Endometrial microvascular endothelial cells (primary cell): ENCODE results near the gene PADI2. TPM values are rescaled to one million over a fixed set of nuclear protein-coding genes. Genes with fewer than 3 reads are reported as not detected.

Source experiments
- in situ Hi-C: cut with HindIII; loops from 2 replicates; pipeline ENCODE4 v1.10.0; 2017; ENCODE audit warnings: low sequenced_read_pairs, low pct_unique_long_range_greater_than_20kb; ENCODE audit errors: inconsistent ontology term
- total RNA-seq: library from RNA; depleted of rRNA; stranded (reverse); fragments of >200 nt; gene quantifications from one replicate; pipeline ENCODE4 v1.2.3, GENCODE V29; 2015; ENCODE audit errors: inconsistent ontology term

Gene PADI2
- total RNA-seq, result 0.37 TPM

DNA sequence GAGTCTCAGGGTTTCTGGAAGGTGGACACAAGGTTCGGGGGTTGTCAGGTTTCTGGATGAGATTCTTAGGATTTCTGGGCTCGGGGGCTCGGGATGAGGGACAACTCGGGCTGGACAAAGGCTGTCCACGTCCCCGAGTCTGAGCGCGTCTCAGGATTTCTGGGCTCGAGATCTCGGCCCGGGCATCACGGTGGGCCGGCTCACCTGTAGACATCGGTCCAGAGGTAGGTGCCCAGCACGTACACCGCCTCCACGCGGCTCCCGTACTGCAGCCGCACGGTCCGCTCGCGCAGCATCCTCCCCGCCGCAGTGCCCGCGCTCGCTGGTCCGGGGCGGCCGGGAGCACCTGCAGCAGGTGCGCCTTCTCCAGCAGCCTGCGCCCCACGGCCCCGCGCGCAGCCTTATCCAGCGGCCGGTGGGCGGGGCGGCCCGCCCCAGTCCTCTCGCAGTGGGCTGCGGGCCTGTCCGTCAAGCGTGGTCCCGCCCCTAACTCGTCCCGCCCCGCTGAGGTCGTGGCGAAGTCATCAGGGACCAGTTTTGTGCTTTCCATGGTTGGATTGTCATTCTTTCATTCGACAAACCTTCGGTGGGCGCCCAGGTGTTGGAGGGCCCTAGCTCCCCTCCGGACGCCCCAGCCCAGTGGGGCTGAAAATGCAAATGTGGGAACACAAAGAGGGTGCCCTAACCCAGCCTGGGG lies at the start of gene PADI2:
TSS of gene PADI2 (minus strand) at position 376 of the 697 bp plus-strand sequence. CDS start at position 296, 80 bp downstream.
- in situ Hi-C loops, result no loop called here

- in situ Hi-C loops, result no loop called here
Observed at GRCh38 chr1:17168091-17168876, 49.0 kb upstream of the PADI2 start.

GRCh38 chr1:17167786-17168090 lies 48.5 kb upstream of the PADI2 start:
- in situ Hi-C loops, result no loop called here

DNA sequence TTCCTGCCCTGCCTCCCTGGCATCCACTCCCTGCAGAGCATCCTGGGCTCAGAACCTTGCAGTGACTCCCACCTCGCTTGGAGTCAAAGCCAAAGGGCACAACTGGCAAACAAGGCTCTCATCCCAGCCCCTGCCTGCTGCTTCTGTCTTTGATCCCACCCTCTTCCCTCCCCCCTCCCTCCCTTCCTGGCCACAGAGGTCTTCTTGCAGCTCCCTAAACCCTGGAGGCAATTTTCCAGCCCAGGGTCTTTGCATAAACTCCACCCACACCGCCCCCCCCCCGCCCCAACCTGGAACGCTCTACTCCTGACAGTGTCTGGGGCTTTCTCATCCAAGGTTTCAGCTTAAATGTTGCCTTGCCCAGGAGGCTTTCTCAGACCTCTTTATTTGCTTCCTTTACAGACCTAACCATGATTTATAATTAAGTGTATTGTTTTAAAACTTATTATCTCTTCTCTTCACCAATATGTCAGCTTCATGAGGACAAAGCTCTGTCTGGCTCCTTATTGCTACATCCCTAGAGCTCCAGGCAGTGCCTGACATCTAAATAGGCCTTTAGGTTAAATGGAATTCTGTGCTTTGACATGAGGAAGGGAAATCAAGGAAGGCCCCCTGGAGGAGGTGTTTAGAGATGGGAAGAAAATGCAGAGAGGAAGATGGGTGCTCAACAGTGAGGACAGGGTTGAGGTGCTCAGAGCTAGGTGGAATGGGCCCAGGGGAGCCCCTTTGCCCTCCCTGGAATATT lies 48.0 kb upstream of the PADI2 start:
- in situ Hi-C loops, result no loop called here

DNA sequence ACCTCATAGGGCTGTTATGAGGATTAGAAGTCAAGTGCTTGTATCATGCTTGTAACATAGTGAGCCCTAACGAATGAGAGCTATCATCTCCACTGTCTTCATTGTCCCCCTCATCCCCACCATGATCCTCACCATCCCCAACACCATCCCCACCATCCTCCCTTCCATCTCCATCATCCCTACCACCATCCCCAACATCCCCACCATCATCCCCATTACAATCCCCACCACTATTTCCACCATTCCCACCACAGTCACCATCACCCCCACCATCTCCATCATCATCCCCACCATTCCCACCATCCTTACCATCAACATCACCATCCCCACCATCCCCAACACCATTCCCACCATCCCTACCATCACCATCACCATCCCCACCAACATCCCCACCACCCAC lies 46.6 kb upstream of the PADI2 start:
- in situ Hi-C loops, result no loop called here

- in situ Hi-C loops, result no loop called here
Observed at GRCh38 chr1:17163789-17164666, 44.8 kb upstream of the PADI2 start.

DNA sequence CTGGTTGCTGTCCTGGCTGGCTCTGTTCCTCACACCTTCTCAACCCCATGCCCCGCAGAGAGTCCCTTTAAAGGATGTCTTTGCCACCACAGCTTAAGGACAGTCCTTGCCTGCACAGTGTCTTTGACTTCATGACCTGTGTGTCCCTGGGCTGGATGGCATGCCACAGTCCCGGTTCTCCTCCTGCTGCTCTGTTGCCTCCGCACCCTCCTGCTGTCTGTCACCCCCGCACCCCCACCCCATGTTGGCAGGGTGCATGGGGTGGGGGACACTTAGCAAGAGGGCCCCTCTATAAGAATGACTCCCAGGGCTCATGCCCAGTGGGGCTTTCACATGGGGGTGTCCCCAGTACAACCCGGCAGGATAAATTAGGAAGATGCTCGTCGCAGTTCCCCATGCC lies 44.1 kb upstream of the PADI2 start:
- in situ Hi-C loops, result no loop called here

DNA sequence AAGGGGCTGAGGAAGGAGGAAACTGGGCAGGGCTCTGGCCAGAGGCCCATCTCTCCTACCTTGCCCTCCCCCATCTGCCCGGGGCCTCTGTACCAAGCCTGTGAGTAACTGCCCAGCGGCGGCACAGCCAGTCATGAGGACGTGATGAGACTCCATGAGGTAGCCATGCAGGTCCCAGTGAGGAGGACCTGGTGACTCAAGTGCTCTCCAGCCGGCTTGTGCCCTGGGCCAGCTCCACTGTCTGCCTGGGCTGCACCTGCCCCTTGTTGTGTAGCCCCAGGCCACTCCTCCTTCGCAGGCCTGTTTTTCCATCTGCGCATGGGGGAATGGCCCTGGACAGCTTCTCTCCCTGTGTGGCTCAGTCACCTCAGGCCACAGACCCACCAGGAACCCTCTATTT lies 43.7 kb upstream of the PADI2 start:
- in situ Hi-C loops, result no loop called here

GRCh38 chr1:17161926-17162800 lies 42.9 kb upstream of the PADI2 start:
- in situ Hi-C loops, result no loop called here

DNA sequence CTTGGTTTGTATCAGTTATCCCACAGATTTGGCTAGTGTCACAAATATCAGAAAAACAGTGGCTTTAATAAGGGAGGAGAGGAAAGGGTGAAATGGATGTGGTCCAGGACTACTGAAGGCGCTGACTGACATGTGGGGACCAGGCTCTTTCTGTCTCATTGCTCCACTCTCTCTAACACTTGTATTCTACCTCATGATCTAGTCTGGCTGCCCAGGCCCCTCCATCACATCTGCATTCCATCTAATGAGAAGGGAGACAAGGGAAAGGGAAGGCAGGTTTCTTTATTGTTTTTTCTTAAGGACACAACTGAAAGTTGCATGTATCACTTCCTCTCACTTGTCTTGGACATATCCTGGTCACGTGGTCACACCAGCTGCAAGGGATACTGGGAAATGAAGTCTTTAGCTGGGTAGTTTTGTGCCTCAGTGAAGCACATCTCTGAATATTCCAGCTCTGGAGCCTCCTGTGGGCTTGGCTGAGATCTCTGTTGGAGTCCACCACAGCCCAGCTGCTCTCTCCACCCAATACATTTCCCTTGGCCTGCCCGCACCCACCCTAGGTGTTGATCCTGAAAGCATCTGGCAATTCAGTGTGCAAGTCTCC lies 42.0 kb upstream of the PADI2 start:
- in situ Hi-C loops, result no loop called here

GRCh38 chr1:17158961-17159360 lies 39.7 kb upstream of the PADI2 start:
- in situ Hi-C loops, result no loop called here

DNA sequence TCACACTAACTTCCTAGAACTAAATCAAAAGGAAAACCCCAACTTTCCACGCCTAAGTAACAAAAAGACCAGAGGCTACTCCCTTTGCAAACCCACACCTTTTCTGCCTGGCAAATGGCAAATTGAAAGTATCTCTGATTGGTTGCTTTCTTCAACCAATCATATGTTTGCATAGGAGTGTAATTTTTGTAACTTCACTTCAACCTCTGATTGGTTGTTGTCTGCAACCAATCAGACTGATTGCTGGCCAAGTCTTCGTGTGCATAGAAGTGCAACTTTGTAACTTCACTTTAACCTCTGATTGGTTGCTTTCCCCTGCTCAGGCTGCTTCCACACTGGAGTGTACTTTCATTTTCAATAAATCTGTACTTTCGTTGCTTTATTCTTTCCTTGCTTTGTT lies 36.9 kb upstream of the PADI2 start:
- in situ Hi-C loops, result no loop called here

GRCh38 chr1:17155257-17155920 lies 36.1 kb upstream of the PADI2 start:
- in situ Hi-C loops, result no loop called here

GRCh38 chr1:17149771-17150170 lies 30.5 kb upstream of the PADI2 start:
- in situ Hi-C loops, result no loop called here

DNA sequence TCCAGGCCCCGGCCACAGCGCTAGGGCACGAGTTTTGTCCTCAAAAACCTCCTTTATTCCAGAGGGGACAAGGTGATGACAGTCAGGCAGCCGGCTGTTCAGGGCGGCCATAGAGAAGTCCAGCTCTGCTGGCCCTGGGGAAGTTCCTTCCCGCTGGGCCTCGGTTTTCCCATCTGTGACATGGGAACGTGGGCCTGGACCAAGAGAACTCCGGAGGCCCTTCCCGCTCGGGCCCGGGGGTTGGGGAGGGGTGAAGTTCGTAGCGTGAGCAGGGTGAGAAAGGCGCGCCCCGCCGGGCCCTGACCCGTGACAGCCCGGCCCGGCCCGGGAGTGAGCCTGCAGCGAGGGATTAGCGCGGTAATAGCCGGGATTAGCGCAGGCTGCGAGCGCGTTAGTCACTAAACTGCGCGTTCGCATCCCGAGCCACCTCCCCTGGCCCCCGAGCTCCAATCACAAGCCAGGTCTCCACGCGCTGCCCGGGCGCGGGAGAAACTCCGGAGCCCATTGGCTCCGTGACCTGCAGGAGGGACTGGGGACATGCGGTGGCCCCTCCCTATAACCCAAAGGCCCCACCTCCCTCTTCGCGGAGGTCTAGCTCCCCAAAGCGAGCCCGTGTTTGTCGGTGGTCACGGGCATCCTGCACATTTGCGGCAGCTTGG lies 29.8 kb upstream of the PADI2 start:
- in situ Hi-C loops, result no loop called here

DNA sequence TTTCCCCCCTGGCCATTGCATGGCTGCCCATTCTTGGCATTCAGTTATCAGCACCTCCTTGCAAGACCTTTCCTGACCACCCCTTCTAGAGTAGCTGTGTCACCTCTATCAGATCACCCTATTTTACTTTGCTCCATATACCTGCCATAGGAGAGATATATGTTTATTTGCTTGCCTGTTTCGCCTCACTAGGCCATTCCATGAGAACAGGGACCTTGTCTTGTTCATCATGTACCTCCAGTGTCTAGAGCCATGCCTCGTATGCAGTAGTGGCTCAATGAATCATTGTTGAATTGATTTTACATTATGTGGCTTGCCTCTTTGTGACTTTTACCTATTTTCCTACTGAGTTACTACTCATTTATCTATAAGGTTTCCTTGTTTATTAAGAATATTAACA lies 26.4 kb upstream of the PADI2 start:
- in situ Hi-C loops, result no loop called here

DNA sequence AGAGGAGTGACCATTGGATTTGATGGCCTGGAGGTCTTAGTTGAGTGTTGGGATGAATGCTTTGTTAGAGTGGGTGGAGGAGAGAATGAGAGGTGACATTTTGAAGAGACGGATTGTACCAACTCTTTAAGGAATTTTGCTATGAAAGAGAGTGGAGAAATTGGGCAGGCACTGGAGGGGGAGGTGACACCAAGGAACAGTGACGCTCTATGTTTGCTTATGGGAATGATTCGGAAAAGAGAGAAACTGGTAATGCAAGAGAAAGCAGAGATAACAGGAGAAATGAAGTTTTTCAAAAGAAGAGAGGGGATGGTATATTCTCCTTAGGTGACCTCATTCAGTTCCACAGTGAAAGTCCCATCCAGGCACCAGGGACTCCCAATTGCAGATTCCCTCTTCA lies 24.5 kb upstream of the PADI2 start:
- in situ Hi-C loops, result no loop called here
